ENCODE data around the gene FBXO5. TPM values are rescaled to one million over a fixed set of nuclear protein-coding genes. Genes with fewer than 3 reads are reported as not detected.
"Not testable (repeated sequence)": the region's sequence is repeated elsewhere in the genome, so short reads cannot be mapped to it uniquely, and the experiment has no call there.

FBXO5 gene
- 29.4 TPM for polyA plus RNA-seq (2013, experiment 1 of 2; ENCODE audit: insufficient read length)
- 6.1 TPM for polyA plus RNA-seq (2013, experiment 2 of 2; ENCODE audit: insufficient read length)

GRCh38 chr6:152982904-152983636 is at the start of gene FBXO5:
FBXO5 (minus strand) TSS chr6:152983041; CDS start chr6:152982959, 82 bp downstream.
- DNase-seq = peak; percentile 97

- peak; percentile 58 for DNase-seq
Measured at GRCh38 chr6:153032255-153032882, 49.5 kb upstream of the FBXO5 start.

GRCh38 chr6:153031335-153031955 is 48.6 kb upstream of the FBXO5 start:
- peak; percentile 23 for DNase-seq

- no peak for DNase-seq
Measured at GRCh38 chr6:153028963-153029362, 46.1 kb upstream of the FBXO5 start.

DNA sequence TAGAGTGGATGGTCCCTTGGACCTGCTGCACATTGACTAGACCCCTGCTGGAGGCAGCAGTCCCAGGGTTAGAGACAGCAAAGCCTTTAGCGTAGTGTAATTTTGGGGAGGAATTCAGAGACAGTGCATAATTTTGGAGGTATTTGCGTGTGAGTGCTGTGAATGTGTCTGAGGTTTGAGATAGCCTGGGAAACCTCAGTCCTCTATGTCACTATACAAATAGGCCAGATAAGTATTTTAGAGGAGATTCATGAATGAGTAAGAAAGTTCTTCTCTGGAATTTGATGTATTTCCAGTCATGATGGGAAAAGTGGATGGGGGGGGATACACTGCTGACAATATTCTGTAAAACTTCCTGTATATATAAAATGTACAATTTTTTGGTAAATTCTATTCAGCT is 45.4 kb upstream of the FBXO5 start:
- peak; percentile 83 for DNase-seq

- DNase-seq = no peak
Measured at GRCh38 chr6:153027480-153027879, 44.6 kb upstream of the FBXO5 start.

GRCh38 chr6:153024709-153025017 is 41.8 kb upstream of the FBXO5 start:
- DNase-seq = no peak

DNA sequence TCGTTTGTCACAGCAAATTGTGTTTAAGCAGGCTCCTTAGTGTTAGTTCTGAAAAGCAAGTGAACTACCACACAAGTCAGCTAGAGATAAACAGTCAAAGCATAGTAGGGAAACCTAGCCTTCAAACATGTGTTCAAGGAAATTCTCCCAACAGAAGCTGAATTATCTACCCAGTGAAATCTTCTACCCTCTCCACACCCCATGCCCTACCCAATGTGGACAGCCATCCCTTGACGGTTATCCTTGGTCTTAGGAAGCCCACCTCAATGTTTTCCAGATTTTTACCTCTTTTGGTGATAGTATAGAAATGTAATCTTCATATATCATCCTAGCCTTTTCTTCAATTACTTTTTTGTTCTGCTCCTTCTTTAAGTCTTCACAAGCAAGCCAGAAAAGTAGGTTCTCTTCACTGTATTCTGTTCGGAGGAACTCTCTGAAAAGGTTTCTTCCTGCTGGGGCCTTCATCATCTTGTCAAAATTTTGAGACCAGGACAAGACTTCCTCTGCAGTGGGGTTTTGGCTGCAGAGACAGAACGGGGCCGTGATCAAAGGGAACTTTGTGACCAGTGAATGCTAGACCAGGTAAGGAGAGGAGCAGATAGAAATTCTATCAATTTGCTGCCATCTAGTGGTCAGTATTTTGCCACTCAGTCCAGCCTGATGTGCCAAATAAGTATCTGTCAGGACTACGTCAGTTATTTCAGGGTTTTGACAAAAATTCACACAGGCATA is 41.3 kb upstream of the FBXO5 start:
- DNase-seq = peak; percentile 60

GRCh38 chr6:153018355-153018754 is 35.5 kb upstream of the FBXO5 start:
- DNase-seq = no peak

- no peak for DNase-seq
Measured at GRCh38 chr6:153016846-153017245, 34.0 kb upstream of the FBXO5 start.

DNA sequence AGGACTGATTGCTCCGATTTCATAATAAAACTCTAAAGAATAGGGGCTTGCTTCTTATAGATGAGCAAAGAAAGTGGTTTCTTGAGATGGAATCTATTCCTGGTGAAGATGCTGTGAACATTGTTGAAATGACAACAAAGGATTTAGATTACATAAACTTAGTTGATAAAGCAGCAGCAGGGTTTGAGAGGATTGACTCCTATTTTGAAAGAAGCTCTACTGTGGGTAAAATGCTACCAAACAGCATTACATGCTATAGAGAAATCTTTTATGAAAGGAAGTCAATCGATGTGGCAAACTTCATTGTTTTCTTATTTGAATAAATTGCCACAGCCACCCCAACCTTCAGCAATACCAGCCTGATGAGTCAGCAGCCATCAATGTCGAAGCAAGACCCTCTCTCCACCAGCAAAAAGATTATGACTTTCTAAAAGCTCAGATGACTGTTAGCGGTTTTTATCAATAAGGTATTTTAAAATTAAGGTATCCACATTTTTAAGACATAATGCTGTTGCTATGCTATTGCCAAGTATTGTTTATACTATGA is 32.3 kb upstream of the FBXO5 start:
- DNase-seq = peak; percentile 25

GRCh38 chr6:153013438-153013837 is 30.6 kb upstream of the FBXO5 start:
- DNase-seq = no peak

GRCh38 chr6:153012856-153013255 is 30.0 kb upstream of the FBXO5 start:
- no peak for DNase-seq

- no peak for DNase-seq
Measured at GRCh38 chr6:153003366-153003690, 20.5 kb upstream of the FBXO5 start.

DNA sequence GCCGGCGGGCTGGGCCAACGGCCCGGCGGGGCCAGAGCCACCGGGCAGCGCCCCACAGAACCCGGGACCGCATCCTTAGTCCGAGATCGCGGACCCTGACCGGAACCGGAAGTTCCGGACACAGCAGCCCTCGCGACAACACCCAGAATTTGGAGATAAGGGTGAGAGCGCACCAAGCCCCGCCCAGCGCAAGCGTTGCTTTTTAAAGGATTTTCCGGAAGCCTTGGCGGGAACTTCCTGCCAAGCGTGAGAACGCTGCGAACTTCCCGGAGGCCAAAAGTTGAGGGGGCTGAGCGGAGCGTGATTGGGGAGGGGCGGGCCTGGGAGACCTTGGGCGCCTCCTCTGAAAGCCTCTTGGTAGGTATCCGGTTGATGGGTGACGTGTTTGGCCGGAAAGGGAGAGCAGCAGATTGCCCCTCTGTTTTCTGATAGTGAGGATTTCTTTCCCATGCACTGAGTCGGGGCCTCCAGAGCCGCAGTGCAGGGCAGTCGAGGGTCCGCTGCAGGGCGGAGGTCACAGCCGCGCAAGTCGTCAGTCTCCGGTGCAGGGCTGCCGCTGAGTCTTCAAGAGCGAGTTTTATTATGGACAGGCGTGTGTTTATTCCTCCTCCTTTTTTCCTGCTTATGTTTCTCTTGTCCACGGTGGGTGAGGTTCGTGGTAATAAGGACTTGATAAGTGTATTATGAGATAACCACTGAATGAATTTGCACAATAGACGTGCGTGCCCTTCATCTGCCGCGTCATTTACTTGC is 19.9 kb upstream of the FBXO5 start, which contains the start of gene MTRF1L:
Gene MTRF1L (minus strand): TSS at position 97 of the 753 bp plus-strand sequence. CDS start 24 bp downstream, at position 73.
- peak; percentile 98 for DNase-seq

DNA sequence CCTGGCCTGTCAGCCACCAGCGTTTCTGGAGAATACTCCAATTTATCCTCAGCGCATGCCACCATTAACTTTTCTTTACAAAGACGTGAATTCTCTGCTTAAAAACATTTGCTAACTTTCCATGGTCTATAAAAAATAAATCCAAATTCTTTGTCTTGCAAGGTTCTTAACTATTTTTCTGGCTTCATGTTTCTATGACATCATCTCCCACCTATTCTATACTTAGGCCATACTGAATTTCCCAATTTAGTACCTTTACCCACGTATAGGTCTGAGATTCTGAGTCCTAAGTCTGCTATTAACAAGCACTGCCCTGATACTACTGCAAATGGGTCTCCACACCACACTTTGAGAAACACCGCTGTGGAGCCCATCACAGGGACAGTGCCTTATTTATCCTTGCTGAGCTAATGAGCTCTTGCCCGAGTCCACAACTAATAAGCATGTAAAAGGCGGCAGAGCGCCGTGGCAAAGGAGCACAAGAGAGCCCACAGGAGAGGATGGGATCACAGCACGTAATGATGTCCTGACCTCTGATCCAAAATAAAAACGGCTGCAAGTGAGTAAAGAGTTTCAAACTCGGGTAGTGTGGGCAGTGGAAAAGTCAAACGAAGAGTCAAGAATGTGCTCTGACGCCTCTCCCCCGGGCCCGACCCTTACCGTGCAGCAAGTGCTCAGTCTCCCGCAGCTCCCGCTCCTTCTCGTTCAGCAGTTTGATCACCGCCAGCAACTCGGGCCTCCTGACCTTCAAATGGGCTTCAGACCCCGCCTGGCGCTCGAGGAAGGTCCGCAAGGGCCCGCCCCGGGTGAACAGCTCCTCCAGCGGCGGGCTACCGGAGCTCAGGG is 19.1 kb upstream of the FBXO5 start:
- no peak for DNase-seq

DNA sequence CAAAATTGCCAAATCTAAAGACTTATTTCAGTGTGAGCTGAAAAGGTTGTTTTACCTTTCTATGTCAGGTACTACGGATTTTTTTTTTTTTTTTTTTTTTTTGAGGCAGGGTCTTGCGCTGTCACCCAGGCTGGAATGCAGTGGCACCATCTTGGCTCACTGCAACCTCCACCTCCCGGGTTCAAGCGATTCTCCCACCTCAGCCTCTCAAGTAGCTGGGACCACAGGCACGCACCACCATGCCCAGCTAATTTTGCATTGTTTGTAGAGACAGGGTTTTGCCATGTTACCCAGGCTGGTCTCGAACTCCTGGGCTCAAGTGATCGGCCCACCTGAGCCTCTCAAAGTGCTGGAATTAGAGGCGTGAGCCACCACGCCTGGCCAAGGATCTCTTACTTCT is 17.9 kb upstream of the FBXO5 start:
- not testable (repeated sequence) for DNase-seq

GRCh38 chr6:153000243-153000642 is 17.4 kb upstream of the FBXO5 start:
- DNase-seq = no peak

DNA sequence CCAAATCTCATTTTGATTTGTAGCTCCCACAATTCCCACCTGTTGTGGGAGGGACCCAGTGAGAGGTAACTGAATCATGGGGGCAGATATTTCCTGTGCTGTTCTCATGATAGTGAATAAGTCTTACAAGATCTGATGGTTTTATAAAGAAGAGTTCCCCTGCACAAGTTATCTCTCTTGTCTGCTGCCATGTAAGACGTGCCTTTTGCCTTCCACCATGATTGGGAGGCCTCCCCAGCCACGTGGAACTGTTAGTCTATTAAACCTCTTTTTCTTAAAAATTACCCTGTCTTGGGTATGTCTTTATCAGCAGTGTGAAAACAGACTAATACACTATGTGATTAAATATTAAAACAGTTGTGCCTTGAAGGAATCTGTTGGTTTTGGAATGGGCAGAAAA is 16.7 kb upstream of the FBXO5 start:
- DNase-seq = not testable (repeated sequence)

GRCh38 chr6:152993847-152994246 is 11.0 kb upstream of the FBXO5 start:
- DNase-seq = no peak

DNA sequence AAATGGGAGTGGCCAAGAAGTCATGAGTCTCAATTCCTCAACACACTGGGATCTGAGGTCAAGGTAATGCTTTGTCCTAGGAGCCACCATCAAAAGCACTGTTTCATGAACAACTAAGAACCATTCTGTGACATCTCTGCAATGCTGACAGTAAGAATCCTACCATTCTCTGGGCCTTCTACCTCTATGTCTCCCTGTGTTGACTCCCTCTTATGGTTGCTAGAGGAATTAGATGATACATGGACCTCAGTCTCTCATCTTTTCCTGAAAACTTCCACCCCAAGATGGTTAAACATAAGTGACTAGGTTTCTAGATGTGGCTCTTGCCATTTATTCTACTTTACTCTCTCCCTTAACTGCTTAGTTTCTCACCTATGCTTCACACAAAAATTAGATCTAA is 10.6 kb upstream of the FBXO5 start:
- no peak for DNase-seq
